GM23248 (cell line): ENCODE results near the gene BPIFB2.

Experiments
- EZH2 ChIP-seq: fragments of 200-600 bp; sonication (generic); IDR thresholded peaks from 2 replicates; pipeline ENCODE4 v1.6.1; 2018; ENCODE audit warnings: antibody characterized with exemption, mild to moderate bottlenecking; ENCODE audit not compliant: insufficient read depth, poor library complexity, severe bottlenecking
- EZH2phosphoT487 ChIP-seq: fragments of 200-600 bp; sonication (generic); IDR thresholded peaks from 2 replicates; pipeline ENCODE4 v1.6.1; 2018; ENCODE audit warnings: antibody characterized with exemption, moderate library complexity, mild to moderate bottlenecking, low read depth; ENCODE audit not compliant: insufficient read depth

DNA sequence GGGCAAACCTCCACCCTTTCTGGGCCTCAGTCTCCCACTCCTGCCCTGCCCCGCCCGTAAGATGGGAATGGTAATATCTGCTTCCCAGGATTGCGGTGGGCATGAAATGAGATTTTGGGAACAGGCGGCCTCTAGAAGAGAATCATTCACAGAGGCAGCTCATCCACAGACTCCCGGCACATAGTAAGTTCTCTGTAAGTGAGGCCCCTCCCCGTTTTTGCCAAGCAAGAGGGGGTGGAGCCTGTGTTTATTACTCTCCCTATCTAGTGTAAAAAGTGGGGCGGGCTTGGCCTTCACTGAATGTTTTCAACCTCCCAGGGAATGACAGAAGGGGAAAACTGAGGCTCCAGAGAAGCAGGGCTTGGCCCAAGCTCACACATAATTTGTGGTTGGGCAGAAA, 23.3 kb upstream of the BPIFB2 start:
- no peak for TF ChIP-seq EZH2
- TF ChIP-seq EZH2phosphoT487: no peak
